22Rv1 (cell line): ENCODE data around the gene BIRC6.

Experiments used
- ZFX ChIP-seq: fragments of 450-650 bp; IDR thresholded peaks from 2 replicates; pipeline ENCODE4 v1.6.1; 2017; ENCODE audit warnings: antibody characterized with exemption, borderline replicate concordance
- TF ChIP-seq, protein P1 (sequence below): fragments of 450-650 bp; IDR thresholded peaks from 2 replicates; pipeline ENCODE4 v1.5.1; 2017; ENCODE audit warnings: mild to moderate bottlenecking

DNA sequence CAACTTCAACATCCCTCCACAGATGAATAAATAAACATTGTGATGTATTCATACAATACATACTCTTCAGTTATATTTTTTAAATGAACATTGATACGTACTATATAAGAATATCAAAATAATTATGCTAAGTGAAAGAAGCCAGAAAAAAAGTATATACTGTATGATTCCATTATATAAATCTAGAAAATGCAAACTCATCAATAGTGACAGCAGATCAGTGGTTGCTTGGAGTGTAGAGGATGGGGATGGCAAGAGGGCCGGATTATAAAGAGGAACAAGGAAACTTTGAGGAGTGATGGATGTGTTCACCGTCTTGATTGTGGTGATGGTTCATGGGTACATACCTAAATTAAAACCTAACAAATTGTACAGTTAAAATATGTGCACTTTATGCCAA is 268.0 kb downstream of the BIRC6 start:
- TF ChIP-seq, protein P1, sequence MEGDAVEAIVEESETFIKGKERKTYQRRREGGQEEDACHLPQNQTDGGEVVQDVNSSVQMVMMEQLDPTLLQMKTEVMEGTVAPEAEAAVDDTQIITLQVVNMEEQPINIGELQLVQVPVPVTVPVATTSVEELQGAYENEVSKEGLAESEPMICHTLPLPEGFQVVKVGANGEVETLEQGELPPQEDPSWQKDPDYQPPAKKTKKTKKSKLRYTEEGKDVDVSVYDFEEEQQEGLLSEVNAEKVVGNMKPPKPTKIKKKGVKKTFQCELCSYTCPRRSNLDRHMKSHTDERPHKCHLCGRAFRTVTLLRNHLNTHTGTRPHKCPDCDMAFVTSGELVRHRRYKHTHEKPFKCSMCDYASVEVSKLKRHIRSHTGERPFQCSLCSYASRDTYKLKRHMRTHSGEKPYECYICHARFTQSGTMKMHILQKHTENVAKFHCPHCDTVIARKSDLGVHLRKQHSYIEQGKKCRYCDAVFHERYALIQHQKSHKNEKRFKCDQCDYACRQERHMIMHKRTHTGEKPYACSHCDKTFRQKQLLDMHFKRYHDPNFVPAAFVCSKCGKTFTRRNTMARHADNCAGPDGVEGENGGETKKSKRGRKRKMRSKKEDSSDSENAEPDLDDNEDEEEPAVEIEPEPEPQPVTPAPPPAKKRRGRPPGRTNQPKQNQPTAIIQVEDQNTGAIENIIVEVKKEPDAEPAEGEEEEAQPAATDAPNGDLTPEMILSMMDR, result no peak
- no peak for TF ChIP-seq ZFX
